OCI-LY7 (cell line): ENCODE data around the gene CA12. TPM values are rescaled to one million over a fixed set of nuclear protein-coding genes. Genes with fewer than 3 reads are reported as not detected.

Source experiments
- BruUV-seq: library from RNA; stranded (reverse); fragments of 400-500 nt; replicated peaks from 2 replicates; lab custom pipeline; 2021; lab: Mats Ljungman, UMichigan
- CTCF ChIA-PET: fragments of 300-600 bp; sonication (Branson Sonifier 250); formaldehyde crosslinking; loops from one replicate; lab custom pipeline; 2022; ENCODE audit warnings: antibody characterized with exemption; ENCODE audit not compliant: unreplicated experiment; lab: Charles Lee
- POLR2A ChIA-PET: fragments of 300-600 bp; sonication (Branson Sonifier 250); formaldehyde crosslinking; loops from one replicate; lab custom pipeline; 2022; ENCODE audit warnings: antibody characterized with exemption; lab: Charles Lee
- DNase-seq: peaks from one replicate; pipeline ENCODE4 v3.0.0-alpha.2; 2015; ENCODE audit warnings: low spot score
- H2AFZ ChIP-seq: fragments of 200-600 bp; sonication (generic), shearing (Covaris generic); 2 replicates; pipeline ENCODE4 v1.6.1; 2014; ENCODE audit warnings: mild to moderate bottlenecking, antibody characterized with exemption, low read length, moderate library complexity
- H3K27ac ChIP-seq: fragments of 200-600 bp; sonication (generic); 2 replicates; pipeline ENCODE4 v1.5.1; 2014; ENCODE audit warnings: mixed run types, low read depth, mild to moderate bottlenecking, moderate library complexity, low read length, inconsistent platforms; ENCODE audit not compliant: poor library complexity, severe bottlenecking
- H3K36me3 ChIP-seq: fragments of 200-600 bp; sonication (generic); 2 replicates; pipeline ENCODE4 v1.6.1; 2014; ENCODE audit warnings: mild to moderate bottlenecking, antibody characterized with exemption, low read length, moderate library complexity, mixed read lengths; ENCODE audit not compliant: insufficient read depth
- H3K4me1 ChIP-seq: fragments of 200-600 bp; sonication (generic); 2 replicates; pipeline ENCODE4 v1.5.1; 2014; ENCODE audit warnings: mild to moderate bottlenecking, low read length; ENCODE audit not compliant: insufficient read depth, poor library complexity, severe bottlenecking
- H3K4me2 ChIP-seq: fragments of 200-600 bp; sonication (generic); 2 replicates; pipeline ENCODE4 v1.6.1; 2014; ENCODE audit warnings: mild to moderate bottlenecking, low read length
- H3K4me3 ChIP-seq: fragments of 200-600 bp; sonication (generic); 2 replicates; pipeline ENCODE4 v1.5.1; 2014; ENCODE audit warnings: mild to moderate bottlenecking, low read depth, low read length; ENCODE audit not compliant: poor library complexity, severe bottlenecking
- H3K79me2 ChIP-seq: fragments of 200-600 bp; sonication (generic); 2 replicates; pipeline ENCODE4 v1.6.1; 2016; ENCODE audit warnings: low read depth, mild to moderate bottlenecking, low read length, moderate library complexity, mixed read lengths; ENCODE audit not compliant: insufficient read depth
- H3K9me2 ChIP-seq: fragments of 200-600 bp; sonication (generic); 2 replicates; pipeline ENCODE4 v1.6.1; 2016; ENCODE audit warnings: mild to moderate bottlenecking, low read length, mixed read lengths; ENCODE audit not compliant: insufficient read depth
- H3K9me3 ChIP-seq: fragments of 200-600 bp; sonication (generic); 2 replicates; pipeline ENCODE4 v1.6.1; 2014; ENCODE audit warnings: mild to moderate bottlenecking, mixed run types, low read length, mixed read lengths
- H4K20me1 ChIP-seq: fragments of 200-600 bp; sonication (generic); 2 replicates; pipeline ENCODE4 v1.6.1; 2014; ENCODE audit warnings: mild to moderate bottlenecking, antibody characterized with exemption, low read length, moderate library complexity, mixed read lengths; ENCODE audit not compliant: insufficient read depth
- EZH2phosphoT487 ChIP-seq: fragments of 200-600 bp; sonication (generic); IDR thresholded peaks from 2 replicates; pipeline ENCODE4 v1.6.1; 2018; ENCODE audit warnings: low read depth, borderline replicate concordance, mild to moderate bottlenecking, mixed run types, antibody characterized with exemption, low read length, moderate library complexity, mixed read lengths
- intact Hi-C: fragments of 100-400 bp; cut with micrococcal nuclease; formaldehyde crosslinking; loops from one replicate; pipeline ENCODE4 v1.10.0; 2022; ENCODE audit not compliant: unreplicated experiment
- total RNA-seq, 2 experiments: library from RNA; depleted of rRNA in 1 of 2; stranded (reverse); fragments of >200 nt in 1 of 2; shearing (Covaris generic) in 1 of 2; gene quantifications; 2 replicates each; pipeline ENCODE4 v1.2.3, GENCODE V29; 2014 to 2022
- TF ChIP-seq, protein P1 (sequence below): fragments of 200-600 bp; sonication (generic); conservative IDR thresholded peaks from 2 replicates; pipeline ENCODE4 v1.5.1; 2014; ENCODE audit warnings: mild to moderate bottlenecking, antibody characterized with exemption, low read length, moderate library complexity, mixed read lengths

CA12 gene
- total RNA-seq, 2 experiments from 2014 or later: not detected

- CTCF ChIA-PET: no interaction called here
Observed at GRCh38 chr15:63412551-63412950, 30.9 kb upstream of the CA12 start.

GRCh38 chr15:63411866-63412265 is 30.2 kb upstream of the CA12 start:
- H3K9me3 ChIP-seq: no peaks in the 10 kb centered on the region

More at GRCh38 chr15:63412551-63412950, 30.9 kb upstream of the CA12 start:
- TF ChIP-seq, protein P1, sequence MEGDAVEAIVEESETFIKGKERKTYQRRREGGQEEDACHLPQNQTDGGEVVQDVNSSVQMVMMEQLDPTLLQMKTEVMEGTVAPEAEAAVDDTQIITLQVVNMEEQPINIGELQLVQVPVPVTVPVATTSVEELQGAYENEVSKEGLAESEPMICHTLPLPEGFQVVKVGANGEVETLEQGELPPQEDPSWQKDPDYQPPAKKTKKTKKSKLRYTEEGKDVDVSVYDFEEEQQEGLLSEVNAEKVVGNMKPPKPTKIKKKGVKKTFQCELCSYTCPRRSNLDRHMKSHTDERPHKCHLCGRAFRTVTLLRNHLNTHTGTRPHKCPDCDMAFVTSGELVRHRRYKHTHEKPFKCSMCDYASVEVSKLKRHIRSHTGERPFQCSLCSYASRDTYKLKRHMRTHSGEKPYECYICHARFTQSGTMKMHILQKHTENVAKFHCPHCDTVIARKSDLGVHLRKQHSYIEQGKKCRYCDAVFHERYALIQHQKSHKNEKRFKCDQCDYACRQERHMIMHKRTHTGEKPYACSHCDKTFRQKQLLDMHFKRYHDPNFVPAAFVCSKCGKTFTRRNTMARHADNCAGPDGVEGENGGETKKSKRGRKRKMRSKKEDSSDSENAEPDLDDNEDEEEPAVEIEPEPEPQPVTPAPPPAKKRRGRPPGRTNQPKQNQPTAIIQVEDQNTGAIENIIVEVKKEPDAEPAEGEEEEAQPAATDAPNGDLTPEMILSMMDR: no peak
- TF ChIP-seq EZH2phosphoT487: no peak
- Histone ChIP-seq H3K9me3 (no peaks in the 10 kb centered on the region), H3K79me2 (no peaks in the 10 kb centered on the region), H3K36me3 (no peaks in the 10 kb centered on the region), H2AFZ (no peak overlapping the region), H3K9me2 (no peaks in the 10 kb centered on the region), H3K4me2 (no peak overlapping the region), H3K4me1 (no peaks in the 10 kb centered on the region), H3K27ac (no peak overlapping the region), H4K20me1 (no peaks in the 10 kb centered on the region), H3K4me3 (no peak overlapping the region)
- DNase-seq: no peak
- BruUV-seq: no TSS peak
- intact Hi-C loops: no loop called here
- POLR2A ChIA-PET: interaction anchor here (1.1 kb wide), 1 partner anchor 9 kb away, joined by 4 read pairs; no protein-coding TSS in a partner anchor

DNA sequence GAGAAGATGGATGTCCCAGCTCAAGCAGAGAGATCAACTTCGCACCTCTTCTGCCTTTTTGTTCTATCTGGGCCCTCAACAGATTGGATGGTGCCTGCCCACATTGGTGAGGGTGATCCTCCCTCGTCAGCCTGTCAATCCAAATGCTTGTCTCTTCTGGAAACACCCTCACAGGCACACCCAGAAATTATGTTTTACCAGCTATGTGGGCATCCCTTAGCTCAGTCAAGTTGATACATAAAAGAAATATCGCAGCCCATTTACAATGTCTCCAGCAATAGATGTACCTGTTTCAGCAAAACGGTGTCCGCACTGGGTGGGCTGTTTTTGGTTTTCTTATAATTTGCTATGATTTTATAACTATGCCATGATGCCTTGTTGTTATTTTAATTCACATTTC is 27.5 kb upstream of the CA12 start:
- Histone ChIP-seq H2AFZ (no peak overlapping the region), H3K4me3 (no peak overlapping the region), H3K27ac (no peak overlapping the region), H3K36me3 (no peaks in the 10 kb centered on the region), H3K79me2 (no peaks in the 10 kb centered on the region), H4K20me1 (no peaks in the 10 kb centered on the region), H3K4me1 (no peaks in the 10 kb centered on the region), H3K9me2 (no peaks in the 10 kb centered on the region), H3K4me2 (no peak overlapping the region), H3K9me3 (no peaks in the 10 kb centered on the region)
- POLR2A ChIA-PET: interaction anchor here (0.7 kb wide), 2 partner anchors 364 to 744 kb away, joined by 3 read pairs; no protein-coding TSS in a partner anchor
- BruUV-seq: no TSS peak
- TF ChIP-seq, protein P1: no peak
- no peak for TF ChIP-seq EZH2phosphoT487
- no peak for DNase-seq
- intact Hi-C loops: loop anchor here (5.0 to 10.0 kb wide), 3 partner anchors 122 to 364 kb away; partner anchors contain the start of genes RPS27L and TPM1
- CTCF ChIA-PET: no interaction called here

More at GRCh38 chr15:63411866-63412265, 30.2 kb upstream of the CA12 start:
- H3K79me2 ChIP-seq: no peaks in the 10 kb centered on the region
- ChIA-PET CTCF (no interaction called here), POLR2A (interaction anchor here (0.6 to 1.1 kb wide), 2 partner anchors 10 to 1029 kb away, joined by 3 to 4 read pairs; no protein-coding TSS in a partner anchor)
- intact Hi-C loops: no loop called here
- no peak for TF ChIP-seq EZH2phosphoT487
- TF ChIP-seq, protein P1: no peak
- DNase-seq: no peak
- no peaks in the 10 kb centered on the region for H4K20me1 ChIP-seq
- no peak overlapping the region for H3K27ac ChIP-seq
- H3K36me3 ChIP-seq: no peaks in the 10 kb centered on the region
- H3K9me2 ChIP-seq: no peaks in the 10 kb centered on the region
- H3K4me1 ChIP-seq: no peaks in the 10 kb centered on the region
- H3K4me3 ChIP-seq: no peak overlapping the region
- no TSS peak for BruUV-seq
- H3K4me2 ChIP-seq: no peak overlapping the region
- no peak overlapping the region for H2AFZ ChIP-seq
